ENCODE data around the gene UNC50. TPM values are rescaled to one million over a fixed set of nuclear protein-coding genes. Genes with fewer than 3 reads are reported as not detected.

The UNC50 gene
- total and polyA plus RNA-seq, 8 donors = 48.1 to 63.6 (median 54.6) TPM

DNA sequence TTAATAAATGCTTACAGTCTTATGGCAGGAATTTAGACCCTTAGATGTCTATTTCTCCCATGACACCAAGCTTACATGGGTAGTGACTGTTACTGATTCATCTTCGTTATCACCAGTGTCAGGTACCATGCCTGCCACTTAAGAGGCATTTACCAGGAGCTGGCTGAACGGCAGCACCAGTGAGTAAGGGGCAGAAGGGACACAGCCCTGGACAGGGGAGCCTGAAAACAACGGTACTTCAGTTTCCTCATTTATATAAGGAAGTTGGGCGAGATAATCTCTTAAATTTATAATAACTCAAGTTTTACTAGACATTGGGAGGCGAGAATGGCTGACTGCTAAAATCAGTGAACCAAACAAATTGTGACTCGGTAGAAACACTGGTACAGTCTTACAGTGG is 1.3 kb upstream of the UNC50 start:
- Histone ChIP-seq H3K36me3 (peaks cover 0 to 37% of the 10 kb centered on the region in 2 donors), H3K4me1 (peaks cover 27 to 51% of the 10 kb centered on the region in 2 donors), H3K4me3 (peak overlapping the region in 1 of 2 donors; percentile 96), H3K27ac (no peak overlapping the region), H3K9me3 (no peaks in the 10 kb centered on the region), H3K27me3 (no peaks in the 10 kb centered on the region)
- intact Hi-C loops (cut with DNase I) = no loop called here
- ATAC-seq (no peak), DNase-seq (no peak)
- TF ChIP-seq, protein P1, sequence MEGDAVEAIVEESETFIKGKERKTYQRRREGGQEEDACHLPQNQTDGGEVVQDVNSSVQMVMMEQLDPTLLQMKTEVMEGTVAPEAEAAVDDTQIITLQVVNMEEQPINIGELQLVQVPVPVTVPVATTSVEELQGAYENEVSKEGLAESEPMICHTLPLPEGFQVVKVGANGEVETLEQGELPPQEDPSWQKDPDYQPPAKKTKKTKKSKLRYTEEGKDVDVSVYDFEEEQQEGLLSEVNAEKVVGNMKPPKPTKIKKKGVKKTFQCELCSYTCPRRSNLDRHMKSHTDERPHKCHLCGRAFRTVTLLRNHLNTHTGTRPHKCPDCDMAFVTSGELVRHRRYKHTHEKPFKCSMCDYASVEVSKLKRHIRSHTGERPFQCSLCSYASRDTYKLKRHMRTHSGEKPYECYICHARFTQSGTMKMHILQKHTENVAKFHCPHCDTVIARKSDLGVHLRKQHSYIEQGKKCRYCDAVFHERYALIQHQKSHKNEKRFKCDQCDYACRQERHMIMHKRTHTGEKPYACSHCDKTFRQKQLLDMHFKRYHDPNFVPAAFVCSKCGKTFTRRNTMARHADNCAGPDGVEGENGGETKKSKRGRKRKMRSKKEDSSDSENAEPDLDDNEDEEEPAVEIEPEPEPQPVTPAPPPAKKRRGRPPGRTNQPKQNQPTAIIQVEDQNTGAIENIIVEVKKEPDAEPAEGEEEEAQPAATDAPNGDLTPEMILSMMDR (IDR thresholded peaks at IDR 0.05) = no peak

DNA sequence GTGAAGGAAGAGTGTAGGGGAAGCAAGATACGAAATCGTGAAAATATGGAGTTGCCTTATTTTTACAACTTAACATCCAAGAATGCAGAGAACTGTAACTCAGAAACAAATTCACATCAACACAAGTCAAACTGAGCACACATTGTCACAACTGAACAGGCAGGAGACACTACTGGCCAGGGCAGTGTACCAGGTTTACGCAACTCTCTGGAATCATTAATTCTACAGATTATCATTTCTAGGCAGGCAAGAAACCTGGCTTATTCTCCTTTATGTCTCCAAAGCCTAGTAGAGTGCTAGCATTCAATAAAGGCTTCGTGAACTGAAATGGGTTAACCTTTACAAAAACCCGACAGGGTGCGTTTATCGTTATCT is 661 bp upstream of the UNC50 start:
- H3K9me3 ChIP-seq = no peaks in the 10 kb centered on the region
- peak overlapping the region; percentile 96 to 100 for H3K4me3 ChIP-seq
- H3K27ac ChIP-seq = peak overlapping the region; percentile 94 to 99
- no peaks in the 10 kb centered on the region for H3K27me3 ChIP-seq
- H3K4me1 ChIP-seq = peaks cover 27 to 55% of the 10 kb centered on the region in 2 donors
- TF ChIP-seq, protein P1 (IDR thresholded peaks at IDR 0.05) = no peak
- no peak for DNase-seq
- peaks cover 0 to 37% of the 10 kb centered on the region in 2 donors for H3K36me3 ChIP-seq
- intact Hi-C loops (cut with DNase I) = no loop called here
- peak; percentile 20 for ATAC-seq

- TF ChIP-seq, protein P1 (IDR thresholded peaks at IDR 0.05) = no peak
- Histone ChIP-seq H3K4me1 (peaks cover 27 to 53% of the 10 kb centered on the region in 2 donors), H3K9me3 (no peaks in the 10 kb centered on the region), H3K27me3 (no peaks in the 10 kb centered on the region), H3K4me3 (peak overlapping the region; percentile 96 to 100), H3K36me3 (peaks cover 0 to 37% of the 10 kb centered on the region in 2 donors), H3K27ac (peak overlapping the region; percentile 94 to 99)
- intact Hi-C loops (cut with DNase I) = no loop called here
- DNase-seq = peak in 3 of 4 donors; percentile 19 to 81 (median 39)
- ATAC-seq = peak; percentile 43
Observed at GRCh38 chr2:98608962-98609604, 694 bp downstream of the UNC50 start.

- Histone ChIP-seq H3K36me3 (peaks cover 0 to 86% of the 10 kb centered on the region in 2 donors), H3K9me3 (no peaks in the 10 kb centered on the region), H3K27ac (no peak overlapping the region), H3K4me3 (no peak overlapping the region), H3K4me1 (peaks cover 14 to 31% of the 10 kb centered on the region in 2 donors), H3K27me3 (no peaks in the 10 kb centered on the region)
- no peak for ATAC-seq
- intact Hi-C loops (cut with DNase I) = no loop called here
- TF ChIP-seq, protein P1 (IDR thresholded peaks at IDR 0.05) = no peak
- DNase-seq = no peak
Observed at GRCh38 chr2:98614024-98614739, 5.8 kb downstream of the UNC50 start.

GRCh38 chr2:98615481-98615880 is 7.1 kb downstream of the UNC50 start:
- intact Hi-C loops (cut with DNase I) = no loop called here
- H3K36me3 ChIP-seq = peaks cover 0 to 93% of the 10 kb centered on the region in 2 donors

More at GRCh38 chr2:98615481-98615880, 7.1 kb downstream of the UNC50 start:
- Histone ChIP-seq H3K9me3 (no peaks in the 10 kb centered on the region), H3K27me3 (no peaks in the 10 kb centered on the region), H3K4me1 (peaks cover 3 to 18% of the 10 kb centered on the region in 2 donors), H3K27ac (no peak overlapping the region), H3K4me3 (no peak overlapping the region)
- DNase-seq = no peak
- TF ChIP-seq, protein P1 (IDR thresholded peaks at IDR 0.05) = no peak
- ATAC-seq = no peak
